C4-2B (cell line): ENCODE results near the gene TRAPPC14.

ENCODE experiments used
- ZFX ChIP-seq: fragments of 450-650 bp; IDR thresholded peaks from 2 replicates; pipeline ENCODE4 v1.6.1; 2017
- TF ChIP-seq, protein P1 (sequence below): fragments of 450-650 bp; conservative IDR thresholded peaks from 2 replicates; pipeline ENCODE4 v1.5.1; 2017; ENCODE audit warnings: mild to moderate bottlenecking

DNA sequence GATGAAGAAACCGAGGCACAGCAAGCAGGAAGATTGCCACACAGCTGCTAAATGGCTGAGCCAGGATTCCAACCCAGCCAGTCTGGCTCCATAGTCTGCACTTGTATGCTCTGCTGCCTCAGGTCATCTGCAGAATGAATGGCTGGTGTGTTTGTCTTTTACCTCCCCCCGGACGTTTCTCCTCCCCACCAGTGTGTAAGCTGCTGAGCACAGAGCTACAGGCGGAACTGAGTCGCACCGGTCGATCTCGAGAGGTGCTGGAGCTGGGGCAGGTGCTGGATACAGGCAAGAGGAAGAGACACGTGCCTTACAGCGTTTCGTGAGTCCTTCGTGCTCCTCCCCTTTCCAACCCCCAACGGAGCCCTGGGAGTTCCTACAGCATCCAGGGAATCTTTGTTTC is 36.5 kb downstream of the TRAPPC14 start:
- TF ChIP-seq, protein P1, sequence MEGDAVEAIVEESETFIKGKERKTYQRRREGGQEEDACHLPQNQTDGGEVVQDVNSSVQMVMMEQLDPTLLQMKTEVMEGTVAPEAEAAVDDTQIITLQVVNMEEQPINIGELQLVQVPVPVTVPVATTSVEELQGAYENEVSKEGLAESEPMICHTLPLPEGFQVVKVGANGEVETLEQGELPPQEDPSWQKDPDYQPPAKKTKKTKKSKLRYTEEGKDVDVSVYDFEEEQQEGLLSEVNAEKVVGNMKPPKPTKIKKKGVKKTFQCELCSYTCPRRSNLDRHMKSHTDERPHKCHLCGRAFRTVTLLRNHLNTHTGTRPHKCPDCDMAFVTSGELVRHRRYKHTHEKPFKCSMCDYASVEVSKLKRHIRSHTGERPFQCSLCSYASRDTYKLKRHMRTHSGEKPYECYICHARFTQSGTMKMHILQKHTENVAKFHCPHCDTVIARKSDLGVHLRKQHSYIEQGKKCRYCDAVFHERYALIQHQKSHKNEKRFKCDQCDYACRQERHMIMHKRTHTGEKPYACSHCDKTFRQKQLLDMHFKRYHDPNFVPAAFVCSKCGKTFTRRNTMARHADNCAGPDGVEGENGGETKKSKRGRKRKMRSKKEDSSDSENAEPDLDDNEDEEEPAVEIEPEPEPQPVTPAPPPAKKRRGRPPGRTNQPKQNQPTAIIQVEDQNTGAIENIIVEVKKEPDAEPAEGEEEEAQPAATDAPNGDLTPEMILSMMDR: no peak
- TF ChIP-seq ZFX: no peak
